SK-N-SH (cell line): ENCODE measurements around the gene MAG. TPM values are rescaled to one million over a fixed set of nuclear protein-coding genes. Genes with fewer than 3 reads are reported as not detected.

ENCODE experiments used
- CTCF ChIA-PET: fragments of 300-600, 350-600 bp; formaldehyde crosslinking; extraction: SDS; loops from one replicate; lab custom pipeline; 2021; lab: Yijun Ruan, JAX
- POLR2A ChIA-PET: fragments of 350-600 bp; sonication (Branson Sonifier 250); formaldehyde crosslinking; extraction: SDS; loops from one replicate; lab custom pipeline; 2020; ENCODE audit warnings: antibody characterized with exemption, inconsistent platforms; lab: Yijun Ruan, JAX
- DNase-seq: peaks from one replicate; pipeline ENCODE4 v3.0.0; 2012
- H2AFZ ChIP-seq: fragments of 200-600 bp; sonication (generic); 2 replicates; pipeline ENCODE4 v1.8.1; 2016; ENCODE audit warnings: antibody characterized with exemption, mild to moderate bottlenecking, low read depth
- H3F3A ChIP-seq: fragments of 200-600 bp; sonication (generic); replicated peaks from 2 replicates; pipeline ENCODE3; 2016; ENCODE audit warnings: antibody characterized with exemption, mild to moderate bottlenecking; ENCODE audit not compliant: insufficient read depth
- H3K27ac ChIP-seq, 2 experiments: fragments of 200-500 bp in 1 of 2; fragments of 200-600 bp in 1 of 2; sonication (Bioruptor generic) in 1 of 2; sonication (generic), shearing (Covaris generic) in 1 of 2; 2 replicates each; pipeline versions ENCODE4 v1.5.1 to v1.6.1; 2014 to 2016; ENCODE audit warnings: low read depth in 2 of 2, inconsistent platforms in 1 of 2, low read length in 1 of 2, mild to moderate bottlenecking in 1 of 2, mixed read lengths in 1 of 2
- H3K27me3 ChIP-seq: fragments of 200-600 bp; sonication (generic), shearing (Covaris generic); 2 replicates; pipeline ENCODE4 v1.6.1; 2016; ENCODE audit warnings: mixed run types; ENCODE audit not compliant: insufficient read depth
- H3K36me3 ChIP-seq, 2 experiments: fragments of 200-500 bp in 1 of 2; fragments of 200-600 bp in 1 of 2; sonication (Bioruptor generic) in 1 of 2; sonication (generic) in 1 of 2; replicated peaks in 1 of 2; 2 replicates each; pipeline versions ENCODE3 to v1.5.1; 2014 to 2016; ENCODE audit warnings: low read length in 1 of 2, mild to moderate bottlenecking in 1 of 2; ENCODE audit not compliant: insufficient read depth in 2 of 2, control insufficient read depth in 1 of 2
- H3K4me1 ChIP-seq, 2 experiments: fragments of 200-500 bp in 1 of 2; fragments of 200-600 bp in 1 of 2; sonication (Bioruptor generic) in 1 of 2; sonication (generic), shearing (Covaris generic) in 1 of 2; 2 replicates each; pipeline versions ENCODE4 v1.5.1 to v1.6.1; 2014 to 2016; ENCODE audit warnings: low read depth in 1 of 2, low read length in 1 of 2, mixed run types in 1 of 2; ENCODE audit not compliant: insufficient read depth in 2 of 2, control insufficient read depth in 1 of 2
- H3K4me2 ChIP-seq: fragments of 200-600 bp; sonication (generic), shearing (Covaris generic); 2 replicates; pipeline ENCODE4 v1.6.1; 2017; ENCODE audit warnings: mixed run types
- H3K4me3 ChIP-seq, 2 experiments: fragments of 200-500 bp in 1 of 2; fragments of 200-600 bp in 1 of 2; sonication (Bioruptor generic) in 1 of 2; sonication (generic), shearing (Covaris generic) in 1 of 2; 2 replicates each; pipeline versions ENCODE4 v1.5.1 to v1.8.1; 2014 to 2016; ENCODE audit warnings: low read depth in 2 of 2, inconsistent platforms in 1 of 2, low read length in 1 of 2, mild to moderate bottlenecking in 1 of 2, mixed read lengths in 1 of 2, moderate library complexity in 1 of 2
- H3K79me2 ChIP-seq: fragments of 200-600 bp; sonication (generic); 2 replicates; pipeline ENCODE4 v1.8.1; 2017; ENCODE audit warnings: mild to moderate bottlenecking; ENCODE audit not compliant: insufficient read depth
- H3K9ac ChIP-seq: fragments of 200-600 bp; sonication (generic); 2 replicates; pipeline ENCODE4 v1.6.1; 2017; ENCODE audit warnings: mixed run types
- H3K9me2 ChIP-seq: fragments of 200-600 bp; sonication (generic); 2 replicates; pipeline ENCODE4 v1.6.1; 2017; ENCODE audit warnings: mixed run types
- H3K9me3 ChIP-seq: fragments of 200-600 bp; sonication (generic); 2 replicates; pipeline ENCODE4 v1.6.1; 2017; ENCODE audit warnings: mixed run types, mild to moderate bottlenecking, moderate library complexity
- H4K20me1 ChIP-seq: fragments of 200-600 bp; sonication (generic); 2 replicates; pipeline ENCODE4 v1.6.1; 2017; ENCODE audit warnings: mild to moderate bottlenecking, mixed run types; ENCODE audit not compliant: insufficient read depth
- ELF1 ChIP-seq: IDR thresholded peaks from 2 replicates; pipeline ENCODE4 v1.4.0; 2012
- EP300 ChIP-seq, 2 experiments: IDR thresholded peaks; 2 replicates each; pipeline versions ENCODE4 v1.4.0 to v1.6.1; 2012; ENCODE audit warnings: borderline replicate concordance in 1 of 2, low read depth in 1 of 2, low read length in 1 of 2
- FOXJ3 ChIP-seq: sonication (generic); formaldehyde crosslinking; IDR thresholded peaks from 2 replicates; pipeline ENCODE4 v1.5.1; 2020; ENCODE audit warnings: mild to moderate bottlenecking, missing genetic modification reagents
- FOXM1 ChIP-seq: IDR thresholded peaks from 2 replicates; pipeline ENCODE4 v1.4.0; 2012; ENCODE audit warnings: low read depth, mild to moderate bottlenecking
- GABPA ChIP-seq: IDR thresholded peaks from 2 replicates; pipeline ENCODE4 v1.4.0; 2012; ENCODE audit warnings: low read depth, mild to moderate bottlenecking
- GATA2 ChIP-seq: sonication (generic); formaldehyde crosslinking; IDR thresholded peaks from 2 replicates; pipeline ENCODE4 v1.5.0; 2020; ENCODE audit warnings: mild to moderate bottlenecking, missing genetic modification reagents
- MEF2A ChIP-seq: IDR thresholded peaks from 2 replicates; pipeline ENCODE4 v1.4.0; 2012; ENCODE audit warnings: low read depth, borderline replicate concordance
- NFIC ChIP-seq: IDR thresholded peaks from 2 replicates; pipeline ENCODE4 v1.4.0; 2012; ENCODE audit warnings: borderline replicate concordance
- NRF1 ChIP-seq: IDR thresholded peaks from 2 replicates; pipeline ENCODE4 v1.6.1; 2012; ENCODE audit warnings: low read depth, mild to moderate bottlenecking, low read length
- POLR2AphosphoS5 ChIP-seq: IDR thresholded peaks from 2 replicates; pipeline ENCODE4 v1.6.1; 2012; ENCODE audit warnings: low read depth, low read length
- RCOR1 ChIP-seq: fragments of 150-350 bp; IDR thresholded peaks from 2 replicates; pipeline ENCODE4 v1.6.1; 2017; ENCODE audit warnings: antibody characterized with exemption, low read length
- RXRA ChIP-seq: IDR thresholded peaks from 2 replicates; pipeline ENCODE4 v1.4.0; 2012; ENCODE audit warnings: low read depth, mild to moderate bottlenecking, borderline replicate concordance
- SIN3A ChIP-seq: IDR thresholded peaks from 2 replicates; pipeline ENCODE4 v1.6.1; 2012; ENCODE audit warnings: low read depth, mild to moderate bottlenecking, low read length, moderate library complexity, borderline replicate concordance
- TAF1 ChIP-seq: IDR thresholded peaks from 2 replicates; pipeline ENCODE4 v1.6.1; 2012; ENCODE audit warnings: low read depth, mild to moderate bottlenecking, low read length, moderate library complexity, borderline replicate concordance
- TCF12 ChIP-seq: IDR thresholded peaks from 2 replicates; pipeline ENCODE4 v1.4.0; 2012
- USF2 ChIP-seq: fragments of 150-350 bp; IDR thresholded peaks from 2 replicates; pipeline ENCODE4 v1.6.1; 2017; ENCODE audit warnings: antibody characterized with exemption, low read length, low read depth, borderline replicate concordance
- YY1 ChIP-seq: IDR thresholded peaks from 2 replicates; pipeline ENCODE4 v1.4.0; 2012; ENCODE audit warnings: low read depth, mild to moderate bottlenecking
- WGBS: methylation state at CpG from one replicate; pipeline ENCODE4 v1.1.6; 2017; ENCODE audit warnings: low lambda C conversion rate; 5-methylcytosine and 5-hydroxymethylcytosine counted together
- polyA plus RNA-seq, 3 experiments: library from polyadenylated mRNA; depleted of rRNA; stranded (reverse); fragments of >200 nt; gene quantifications; 2 replicates each; pipeline ENCODE4 v1.2.3, GENCODE V29; 2012
- TF ChIP-seq, protein P1 (sequence below): IDR thresholded peaks from 2 replicates; pipeline ENCODE4 v1.6.1; 2012; ENCODE audit warnings: mild to moderate bottlenecking, low read depth, low read length, moderate library complexity
- TF ChIP-seq, protein P2 (sequence below): IDR thresholded peaks from 2 replicates; pipeline ENCODE4 v1.4.0; 2012; ENCODE audit warnings: low read depth, borderline replicate concordance

The MAG gene
- polyA plus RNA-seq, 1 of the 3 experiments (the other 2 are of a cell fraction) = not detected

GRCh38 chr19:35354898-35355297 is 62.9 kb downstream of the MAG start:
- DNase-seq = no peak
- Histone ChIP-seq H3K4me2 (no peak overlapping the region), H3F3A (no peaks in the 10 kb centered on the region), H3K4me3 (no peak overlapping the region), H2AFZ (no peak overlapping the region), H3K27ac (no peak overlapping the region), H3K9me3 (no peaks in the 10 kb centered on the region), H3K9ac (no peak overlapping the region), H3K9me2 (no peaks in the 10 kb centered on the region), H4K20me1 (no peaks in the 10 kb centered on the region), H3K4me1 (peaks cover 0 to 10% of the 10 kb centered on the region in 2 experiments; a peak in 1 of 4 replicates), H3K36me3 (no peaks in the 10 kb centered on the region), H3K27me3 (peaks cover 65% of the 10 kb centered on the region), H3K79me2 (no peaks in the 10 kb centered on the region)
- CTCF ChIA-PET = interaction anchor here (1.7 to 7.2 kb wide), 2 partner anchors 114 to 141 kb away, joined by 7 to 111 read pairs; no protein-coding TSS in a partner anchor
- POLR2A ChIA-PET = no interaction called here
- no peak for TF ChIP-seq NFIC
- TF ChIP-seq, protein P1, sequence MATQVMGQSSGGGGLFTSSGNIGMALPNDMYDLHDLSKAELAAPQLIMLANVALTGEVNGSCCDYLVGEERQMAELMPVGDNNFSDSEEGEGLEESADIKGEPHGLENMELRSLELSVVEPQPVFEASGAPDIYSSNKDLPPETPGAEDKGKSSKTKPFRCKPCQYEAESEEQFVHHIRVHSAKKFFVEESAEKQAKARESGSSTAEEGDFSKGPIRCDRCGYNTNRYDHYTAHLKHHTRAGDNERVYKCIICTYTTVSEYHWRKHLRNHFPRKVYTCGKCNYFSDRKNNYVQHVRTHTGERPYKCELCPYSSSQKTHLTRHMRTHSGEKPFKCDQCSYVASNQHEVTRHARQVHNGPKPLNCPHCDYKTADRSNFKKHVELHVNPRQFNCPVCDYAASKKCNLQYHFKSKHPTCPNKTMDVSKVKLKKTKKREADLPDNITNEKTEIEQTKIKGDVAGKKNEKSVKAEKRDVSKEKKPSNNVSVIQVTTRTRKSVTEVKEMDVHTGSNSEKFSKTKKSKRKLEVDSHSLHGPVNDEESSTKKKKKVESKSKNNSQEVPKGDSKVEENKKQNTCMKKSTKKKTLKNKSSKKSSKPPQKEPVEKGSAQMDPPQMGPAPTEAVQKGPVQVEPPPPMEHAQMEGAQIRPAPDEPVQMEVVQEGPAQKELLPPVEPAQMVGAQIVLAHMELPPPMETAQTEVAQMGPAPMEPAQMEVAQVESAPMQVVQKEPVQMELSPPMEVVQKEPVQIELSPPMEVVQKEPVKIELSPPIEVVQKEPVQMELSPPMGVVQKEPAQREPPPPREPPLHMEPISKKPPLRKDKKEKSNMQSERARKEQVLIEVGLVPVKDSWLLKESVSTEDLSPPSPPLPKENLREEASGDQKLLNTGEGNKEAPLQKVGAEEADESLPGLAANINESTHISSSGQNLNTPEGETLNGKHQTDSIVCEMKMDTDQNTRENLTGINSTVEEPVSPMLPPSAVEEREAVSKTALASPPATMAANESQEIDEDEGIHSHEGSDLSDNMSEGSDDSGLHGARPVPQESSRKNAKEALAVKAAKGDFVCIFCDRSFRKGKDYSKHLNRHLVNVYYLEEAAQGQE = no peak
- WGBS = 20% methylated on average over 8 of the region's 8 CpGs

DNA sequence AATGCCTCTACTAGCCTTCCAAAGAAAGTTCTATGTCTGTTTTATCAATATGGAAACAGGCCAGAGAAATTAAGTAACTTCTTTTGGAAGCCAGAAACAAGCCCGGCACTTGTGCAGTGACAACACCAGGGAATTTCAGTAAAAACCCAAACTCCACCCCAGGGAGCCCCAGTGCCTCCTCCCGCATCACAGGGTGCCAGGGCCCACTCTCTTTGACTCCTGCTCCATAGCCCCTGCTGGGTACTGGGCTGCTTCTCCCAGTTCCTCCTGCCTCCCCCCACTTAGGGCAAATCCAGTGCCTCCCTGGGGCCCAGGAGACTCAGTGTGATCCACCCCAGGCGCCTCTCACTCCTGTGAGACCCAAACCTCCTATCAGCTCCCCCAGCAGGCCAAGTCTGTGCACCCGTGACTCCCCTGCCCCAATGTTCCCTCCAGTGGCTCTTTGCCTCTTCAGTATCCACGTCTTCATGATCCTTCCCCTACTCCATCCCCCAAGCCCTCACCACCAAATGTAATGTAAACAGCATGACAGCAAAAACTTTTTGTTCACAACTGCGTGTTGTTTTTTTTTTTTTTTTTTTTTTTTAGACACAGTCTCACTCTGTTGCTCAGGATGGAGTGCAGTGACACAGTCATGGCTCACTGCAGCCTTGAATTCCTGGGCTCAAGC is 64.0 kb downstream of the MAG start:
- Histone ChIP-seq H3K9me3 (no peaks in the 10 kb centered on the region), H3K4me2 (no peak overlapping the region), H3K27ac (no peak overlapping the region), H3K27me3 (peaks cover 58% of the 10 kb centered on the region), H3K9ac (no peak overlapping the region), H4K20me1 (no peaks in the 10 kb centered on the region), H3K4me1 (peaks cover 0 to 10% of the 10 kb centered on the region in 2 experiments; a peak in 1 of 4 replicates), H3K9me2 (no peaks in the 10 kb centered on the region), H3K36me3 (no peaks in the 10 kb centered on the region), H3F3A (no peaks in the 10 kb centered on the region), H2AFZ (no peak overlapping the region), H3K4me3 (no peak overlapping the region), H3K79me2 (no peaks in the 10 kb centered on the region)
- CTCF ChIA-PET = interaction anchor here (1.7 to 7.2 kb wide), 2 partner anchors 113 to 140 kb away, joined by 7 to 111 read pairs; no protein-coding TSS in a partner anchor
- whole genome bisulfite sequencing = 11% methylated on average over 6 of the region's 6 CpGs
- POLR2A ChIA-PET = no interaction called here
- no peak for DNase-seq
- TF ChIP-seq TCF12 = no peak
- TF ChIP-seq GABPA = no peak
- TF ChIP-seq USF2 = no peak
- no peak for TF ChIP-seq TAF1
- TF ChIP-seq MEF2A = no peak
- TF ChIP-seq RCOR1 = no peak
- TF ChIP-seq FOXM1 = no peak
- TF ChIP-seq, protein P2, sequence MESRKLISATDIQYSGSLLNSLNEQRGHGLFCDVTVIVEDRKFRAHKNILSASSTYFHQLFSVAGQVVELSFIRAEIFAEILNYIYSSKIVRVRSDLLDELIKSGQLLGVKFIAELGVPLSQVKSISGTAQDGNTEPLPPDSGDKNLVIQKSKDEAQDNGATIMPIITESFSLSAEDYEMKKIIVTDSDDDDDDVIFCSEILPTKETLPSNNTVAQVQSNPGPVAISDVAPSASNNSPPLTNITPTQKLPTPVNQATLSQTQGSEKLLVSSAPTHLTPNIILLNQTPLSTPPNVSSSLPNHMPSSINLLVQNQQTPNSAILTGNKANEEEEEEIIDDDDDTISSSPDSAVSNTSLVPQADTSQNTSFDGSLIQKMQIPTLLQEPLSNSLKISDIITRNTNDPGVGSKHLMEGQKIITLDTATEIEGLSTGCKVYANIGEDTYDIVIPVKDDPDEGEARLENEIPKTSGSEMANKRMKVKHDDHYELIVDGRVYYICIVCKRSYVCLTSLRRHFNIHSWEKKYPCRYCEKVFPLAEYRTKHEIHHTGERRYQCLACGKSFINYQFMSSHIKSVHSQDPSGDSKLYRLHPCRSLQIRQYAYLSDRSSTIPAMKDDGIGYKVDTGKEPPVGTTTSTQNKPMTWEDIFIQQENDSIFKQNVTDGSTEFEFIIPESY = no peak
- no peak for TF ChIP-seq ELF1
- no peak for TF ChIP-seq SIN3A
- TF ChIP-seq NFIC = no peak
- no peak for TF ChIP-seq GATA2 (CRISPR knock-in tag)
- TF ChIP-seq FOXJ3 (CRISPR knock-in tag) = no peak
- TF ChIP-seq POLR2AphosphoS5 = no peak
- no peak for TF ChIP-seq NRF1
- TF ChIP-seq YY1 = no peak
- TF ChIP-seq EP300 (IDR thresholded peaks at IDR 0.05; ENCODE audit: borderline replicate concordance in 1 of 2, low read depth in 1 of 2, low read length in 1 of 2) = no peak
- TF ChIP-seq RXRA = no peak
